GM23338 (cell line): ENCODE measurements around the gene CES3. TPM values are rescaled to one million over a fixed set of nuclear protein-coding genes. Genes with fewer than 3 reads are reported as not detected.

ENCODE experiments used
- ATAC-seq: fragments of 200-7000 bp; cut with Tn5 transposase; 3 replicates; pipeline ENCODE4 v1.9.1; 2020
- DNase-seq: peaks from one replicate; pipeline ENCODE4 v3.0.0-alpha.2; 2015; ENCODE audit warnings: low spot score
- H2AFZ ChIP-seq: fragments of 200-600 bp; sonication (generic); 2 replicates; pipeline ENCODE4 v1.8.0; 2016; ENCODE audit warnings: antibody characterized with exemption, mild to moderate bottlenecking, moderate library complexity
- H3F3A ChIP-seq: fragments of 200-600 bp; sonication (generic); replicated peaks from 2 replicates; pipeline ENCODE4 v1.8.0; 2017; ENCODE audit warnings: antibody characterized with exemption, mixed run types, low read depth
- H3K27ac ChIP-seq: fragments of 200-600 bp; sonication (generic); 2 replicates; pipeline ENCODE4 v1.6.1; 2016; ENCODE audit warnings: low read depth
- H3K27me3 ChIP-seq: fragments of 200-600 bp; sonication (generic); 2 replicates; pipeline ENCODE4 v1.8.0; 2016; ENCODE audit warnings: mild to moderate bottlenecking, mixed run types, moderate library complexity; ENCODE audit not compliant: insufficient read depth
- H3K36me3 ChIP-seq: fragments of 200-600 bp; sonication (generic); 2 replicates; pipeline ENCODE4 v1.8.0; 2016; ENCODE audit warnings: mild to moderate bottlenecking; ENCODE audit not compliant: insufficient read depth
- H3K4me1 ChIP-seq: fragments of 200-600 bp; sonication (generic); 2 replicates; pipeline ENCODE4 v1.8.0; 2016; ENCODE audit warnings: mild to moderate bottlenecking, moderate library complexity; ENCODE audit not compliant: insufficient read depth
- H3K4me2 ChIP-seq: fragments of 200-600 bp; sonication (generic); 2 replicates; pipeline ENCODE4 v1.7.1; 2017; ENCODE audit warnings: mixed run types
- H3K4me3 ChIP-seq: fragments of 200-600 bp; sonication (generic); 2 replicates; pipeline ENCODE4 v1.6.1; 2016; ENCODE audit warnings: mixed run types
- H3K79me2 ChIP-seq: fragments of 200-600 bp; sonication (generic); replicated peaks from 2 replicates; pipeline ENCODE4 v1.8.0; 2017; ENCODE audit warnings: mild to moderate bottlenecking; ENCODE audit not compliant: insufficient read depth
- H3K9me2 ChIP-seq: fragments of 200-600 bp; sonication (generic); 2 replicates; pipeline ENCODE4 v1.8.0; 2017; ENCODE audit not compliant: insufficient read depth
- H4K20me1 ChIP-seq: fragments of 200-600 bp; sonication (generic); replicated peaks from 2 replicates; pipeline ENCODE4 v1.8.0; 2017; ENCODE audit warnings: mild to moderate bottlenecking; ENCODE audit not compliant: insufficient read depth
- H3K27ac Mint-ChIP-seq: 2 replicates; pipeline ENCODE4 v1.8.0; 2020; ENCODE audit warnings: inconsistent platforms, mild to moderate bottlenecking, moderate library complexity, mixed read lengths
- H3K27me3 Mint-ChIP-seq: 3 replicates; pipeline ENCODE4 v1.8.0; 2022; ENCODE audit warnings: low read depth, mild to moderate bottlenecking, moderate library complexity, mixed read lengths, inconsistent platforms; ENCODE audit not compliant: insufficient read depth, poor library complexity
- H3K36me3 Mint-ChIP-seq: 3 replicates; pipeline ENCODE4 v1.8.0; 2021; ENCODE audit warnings: low read depth, mild to moderate bottlenecking, inconsistent platforms, moderate library complexity, mixed read lengths
- H3K4me1 Mint-ChIP-seq: 3 replicates; pipeline ENCODE4 v1.8.0; 2020; ENCODE audit warnings: mild to moderate bottlenecking, inconsistent platforms, mixed read lengths
- H3K4me3 Mint-ChIP-seq: 3 replicates; pipeline ENCODE4 v1.8.0; 2021; ENCODE audit warnings: moderate library complexity, mild to moderate bottlenecking, inconsistent platforms, mixed read lengths
- H3K9me3 Mint-ChIP-seq: 3 replicates; pipeline ENCODE4 v1.8.0; 2020; ENCODE audit warnings: moderate library complexity, mild to moderate bottlenecking, inconsistent platforms, mixed read lengths
- CTCF ChIP-seq, 2 experiments: fragments of 200-600 bp in 1 of 2; sonication (generic) in 1 of 2; conservative IDR thresholded peaks; 2 replicates each; pipeline versions ENCODE4 v1.5.1 to v1.6.1; 2016 to 2017; ENCODE audit warnings: antibody characterized with exemption in 2 of 2, low read depth in 2 of 2, mild to moderate bottlenecking in 2 of 2, moderate library complexity in 1 of 2
- EZH2 ChIP-seq: fragments of 200-600 bp; sonication (generic); IDR thresholded peaks from one replicate; pipeline ENCODE4 v1.8.0; 2017; ENCODE audit warnings: antibody characterized with exemption, mild to moderate bottlenecking, low read depth; ENCODE audit not compliant: unreplicated experiment
- REST ChIP-seq: IDR thresholded peaks from one replicate; pipeline ENCODE4 v1.6.1; 2018; ENCODE audit warnings: antibody characterized with exemption; ENCODE audit not compliant: unreplicated experiment
- ZNF462 ChIP-seq: fragments of 250-450 bp; sonication (Bioruptor Pico); IDR thresholded peaks from 2 replicates; pipeline ENCODE4 v1.5.0; 2020; ENCODE audit warnings: mild to moderate bottlenecking, moderate library complexity
- polyA plus RNA-seq: library from polyadenylated mRNA; unstranded; fragments of >200 nt; fragmentation: Nextera tagmentation; extraction: Ambion mirVana; gene quantifications from 2 replicates; pipeline ENCODE4 v1.2.1, GENCODE V29; 2016
- total RNA-seq: library from RNA; depleted of rRNA; stranded (reverse); fragments of >200 nt; shearing (Covaris generic); gene quantifications from 2 replicates; pipeline ENCODE4 v1.2.3, GENCODE V29; 2014

Gene CES3
- total and polyA plus RNA-seq, 2 experiments from 2014 or later: 0.55 to 1.0 TPM

- H3K4me3 ChIP-seq: no peak overlapping the region
- H4K20me1 ChIP-seq: no peaks in the 10 kb centered on the region
- no peak overlapping the region for H3K4me3 Mint-ChIP-seq
- H3K9me2 ChIP-seq: no peaks in the 10 kb centered on the region
- no peaks in the 10 kb centered on the region for H3K36me3 Mint-ChIP-seq
- ATAC-seq (no peak), DNase-seq (no peak)
- peaks cover 3% of the 10 kb centered on the region; the same call in 1 of the 3 replicates for H3K4me1 Mint-ChIP-seq
- H2AFZ ChIP-seq: no peak overlapping the region
- no peaks in the 10 kb centered on the region for H3K4me1 ChIP-seq
- H3K4me2 ChIP-seq: no peak overlapping the region
- no peak for TF ChIP-seq EZH2
- no peak for TF ChIP-seq REST
- TF ChIP-seq CTCF (conservative IDR thresholded peaks at IDR 0.05; ENCODE audit: low read depth in 2 of 2): no peak
- TF ChIP-seq ZNF462: no peak
- no peaks in the 10 kb centered on the region for H3F3A ChIP-seq
- H3K79me2 ChIP-seq: no peaks in the 10 kb centered on the region
- no peak overlapping the region for H3K27ac Mint-ChIP-seq
- no peaks in the 10 kb centered on the region for H3K36me3 ChIP-seq
- H3K27me3 ChIP-seq: no peaks in the 10 kb centered on the region
- H3K27me3 Mint-ChIP-seq: peaks cover 7% of the 10 kb centered on the region
- H3K9me3 Mint-ChIP-seq: no peaks in the 10 kb centered on the region
- no peak overlapping the region for H3K27ac ChIP-seq
These were observed 18.1 kb downstream of the CES3 start for GRCh38 chr16:66979011-66979717.
